SW480 (cell line): ENCODE results near the gene DOK7.
"Not testable (repeated sequence)": the region's sequence is repeated elsewhere in the genome, so short reads cannot be mapped to it uniquely, and the experiment has no call there.

Experiments
- DNase-seq: peaks from one replicate; pipeline ENCODE4 v3.0.0-alpha.2; 2016; ENCODE audit warnings: low spot score

DOK7 gene

GRCh38 chr4:3442959-3443749, 20.0 kb upstream of the DOK7 start:
- peak; percentile 15 for DNase-seq

- DNase-seq: no peak
Observed at GRCh38 chr4:3443750-3444309, 19.3 kb upstream of the DOK7 start.

- no peak for DNase-seq
Observed at GRCh38 chr4:3444351-3445110, 18.6 kb upstream of the DOK7 start.

- no peak for DNase-seq
Observed at GRCh38 chr4:3445111-3445820, 17.8 kb upstream of the DOK7 start.

- DNase-seq: no peak
Observed at GRCh38 chr4:3445829-3446545, 17.1 kb upstream of the DOK7 start.

- DNase-seq: no peak
Observed at GRCh38 chr4:3446631-3447320, 16.3 kb upstream of the DOK7 start.

- DNase-seq: no peak
Observed at GRCh38 chr4:3447431-3448395, 15.4 kb upstream of the DOK7 start.

- DNase-seq: no peak
Observed at GRCh38 chr4:3449047-3449573, 14.0 kb upstream of the DOK7 start.

GRCh38 chr4:3449574-3450534, 13.3 kb upstream of the DOK7 start:
- no peak for DNase-seq

- DNase-seq: no peak
Observed at GRCh38 chr4:3450643-3451042, 12.5 kb upstream of the DOK7 start.

- DNase-seq: no peak
Observed at GRCh38 chr4:3451956-3452355, 11.2 kb upstream of the DOK7 start.

- peak; percentile 43 for DNase-seq
Observed at GRCh38 chr4:3452376-3452775, 10.7 kb upstream of the DOK7 start.

GRCh38 chr4:3455596-3455995, 7.5 kb upstream of the DOK7 start:
- DNase-seq: not testable (repeated sequence)

- no peak for DNase-seq
Observed at GRCh38 chr4:3458371-3458770, 4.7 kb upstream of the DOK7 start.

- not testable (repeated sequence) for DNase-seq
Observed at GRCh38 chr4:3459156-3459555, 4.0 kb upstream of the DOK7 start.

GRCh38 chr4:3460926-3461325, 2.2 kb upstream of the DOK7 start:
- DNase-seq: no peak

GRCh38 chr4:3461515-3462291, 1.4 kb upstream of the DOK7 start:
- DNase-seq: peak; percentile 92

GRCh38 chr4:3462321-3462789, 751 bp upstream of the DOK7 start:
- DNase-seq: no peak
